K562 (cell line): ENCODE measurements around the gene SCUBE2. TPM values are rescaled to one million over a fixed set of nuclear protein-coding genes. Genes with fewer than 3 reads are reported as not detected.

Source experiments
- ATAC-seq: fragments of 200-7000 bp; cut with Tn5 transposase; 3 replicates; pipeline ENCODE4 v1.9.1; 2020; ENCODE audit warnings: moderate library complexity
- BruUV-seq: library from RNA; stranded (reverse); fragments of 400-500 nt; replicated peaks from 2 replicates; lab custom pipeline; 2021; lab: Mats Ljungman, UMichigan
- CTCF ChIA-PET: fragments of 300-600 bp; formaldehyde crosslinking; extraction: SDS; loops from one replicate; lab custom pipeline; 2021; ENCODE audit warnings: low intra/inter-chr PET ratio; lab: Yijun Ruan, JAX
- POLR2A ChIA-PET: fragments of 300-600, 350-650 bp; sonication (Branson Sonifier 250); formaldehyde crosslinking; extraction: SDS; loops from one replicate; lab custom pipeline; 2021; ENCODE audit warnings: antibody characterized with exemption, inconsistent platforms; lab: Yijun Ruan, JAX
- DNase-seq, 4 experiments: peaks; one replicate each; pipeline versions ENCODE4 v3.0.0 to v3.0.0-alpha.2; 2011 to 2018; ENCODE audit warnings: low spot score in 3 of 4, mixed read lengths in 3 of 4; ENCODE audit errors: extremely low read depth in 1 of 4
- FAIRE-seq: peaks from 2 replicates; lab custom pipeline; 2011; peaks lifted over from hg19 to GRCh38; lab: Jason Lieb, UNC
- H2AFZ ChIP-seq: 2 replicates; pipeline ENCODE4 v1.6.0; 2011; ENCODE audit warnings: low read depth, low read length, control low read depth, inconsistent platforms
- H3K27ac ChIP-seq: fragments of 200-600 bp; 3 replicates; pipeline ENCODE4 v1.8.0; 2011; ENCODE audit warnings: low read depth, mild to moderate bottlenecking, control low read depth, inconsistent platforms, low read length, moderate library complexity, mixed read lengths; ENCODE audit errors: extremely low read depth
- H3K27me3 ChIP-seq, 2 experiments: fragments of 300-600 bp in 1 of 2; 2 replicates in 1 of 2; 3 replicates in 1 of 2; pipeline versions ENCODE4 v1.6.0 to v1.8.0; 2011; ENCODE audit warnings: inconsistent platforms in 2 of 2, low read length in 2 of 2, mild to moderate bottlenecking in 1 of 2, mixed read lengths in 1 of 2, moderate library complexity in 1 of 2; ENCODE audit not compliant: control insufficient read depth in 2 of 2, insufficient read depth in 2 of 2
- H3K36me3 ChIP-seq: fragments of 300-600 bp; 3 replicates; pipeline ENCODE4 v1.8.0; 2011; ENCODE audit warnings: mild to moderate bottlenecking, low read length, inconsistent platforms; ENCODE audit not compliant: control insufficient read depth, insufficient read depth
- H3K4me1 ChIP-seq, 2 experiments: fragments of 200-600 bp in 1 of 2; replicated peaks in 1 of 2; 2 replicates in 1 of 2; 3 replicates in 1 of 2; pipeline versions ENCODE4 v1.5.1 to v1.8.0; 2011; ENCODE audit warnings: inconsistent platforms in 2 of 2, low read length in 2 of 2, mild to moderate bottlenecking in 1 of 2, mixed read lengths in 1 of 2, moderate library complexity in 1 of 2; ENCODE audit not compliant: control insufficient read depth in 2 of 2, insufficient read depth in 2 of 2
- H3K4me2 ChIP-seq: 2 replicates; pipeline ENCODE4 v1.6.1; 2011; ENCODE audit warnings: low read length, control low read depth, inconsistent platforms, mixed read lengths; ENCODE audit not compliant: insufficient read depth
- H3K4me3 ChIP-seq: fragments of 200-600 bp; sonication (generic), shearing (Covaris generic); 2 replicates; pipeline ENCODE4 v1.5.1; 2016; ENCODE audit warnings: control low read depth, inconsistent platforms
- H3K79me2 ChIP-seq: fragments of 200-600 bp; 3 replicates; pipeline ENCODE4 v1.8.0; 2011; ENCODE audit warnings: low read length, inconsistent platforms; ENCODE audit not compliant: control insufficient read depth, insufficient read depth
- H3K9ac ChIP-seq, 2 experiments: 2 replicates each; pipeline versions ENCODE4 v1.6.0 to v1.6.1; 2011; ENCODE audit warnings: low read depth in 2 of 2, low read length in 2 of 2, control low read depth in 1 of 2, inconsistent platforms in 1 of 2, mild to moderate bottlenecking in 1 of 2, mixed read lengths in 1 of 2; ENCODE audit not compliant: insufficient read depth in 1 of 2
- H3K9me1 ChIP-seq: one replicate; pipeline ENCODE4 v1.6.0; 2011; ENCODE audit warnings: inconsistent platforms, mild to moderate bottlenecking, low read length, moderate library complexity; ENCODE audit not compliant: control insufficient read depth, insufficient read depth
- H3K9me3 ChIP-seq: replicated peaks from 2 replicates; pipeline ENCODE4 v1.5.1; 2011; ENCODE audit warnings: low read depth, low read length, inconsistent platforms; ENCODE audit not compliant: control insufficient read depth, insufficient read depth
- H4K20me1 ChIP-seq: replicated peaks from 2 replicates; pipeline ENCODE4 v1.6.1; 2011; ENCODE audit warnings: low read length, inconsistent platforms, mixed read lengths; ENCODE audit not compliant: control insufficient read depth, insufficient read depth
- CTCF ChIP-seq, 3 experiments: IDR thresholded peaks in 2 of 3; conservative IDR thresholded peaks in 1 of 3; 2 replicates each; pipeline ENCODE4 v1.5.1; 2011 to 2012; ENCODE audit warnings: low read length in 3 of 3, mild to moderate bottlenecking in 3 of 3, control low read depth in 2 of 3, improper control_type of control experiment in 1 of 3, inconsistent platforms in 1 of 3, low read depth in 1 of 3, mixed read lengths in 1 of 3, moderate library complexity in 1 of 3; ENCODE audit not compliant: insufficient read depth in 2 of 3
- ETS2 ChIP-seq: IDR thresholded peaks from 2 replicates; pipeline ENCODE4 v1.6.1; 2016; ENCODE audit warnings: borderline replicate concordance, missing genetic modification characterization, mild to moderate bottlenecking, moderate library complexity, missing compliant biosample characterization; ENCODE audit not compliant: poor library complexity, severe bottlenecking
- L3MBTL2 ChIP-seq: fragments of 450-650 bp; IDR thresholded peaks from 2 replicates; pipeline ENCODE4 v1.6.1; 2016; ENCODE audit warnings: mild to moderate bottlenecking, moderate library complexity
- SMARCA5 ChIP-seq: fragments of 450-650 bp; IDR thresholded peaks from 2 replicates; pipeline ENCODE4 v1.6.1; 2016
- TRIM25 ChIP-seq: fragments of 450-650 bp; IDR thresholded peaks from 2 replicates; pipeline ENCODE4 v1.7.0; 2016; ENCODE audit warnings: borderline replicate concordance
- ZMIZ1 ChIP-seq, 2 experiments: fragments of 150-350 bp in 1 of 2; IDR thresholded peaks; 2 replicates each; pipeline ENCODE4 v1.6.1; 2012 to 2016; ENCODE audit warnings: low read depth in 2 of 2, low read length in 2 of 2, mild to moderate bottlenecking in 1 of 2, moderate library complexity in 1 of 2
- WGBS: fragments of 100-300 bp; shearing (Covaris generic); methylation state at CpG from one replicate; pipeline ENCODE4 v1.1.6; 2016; ENCODE audit warnings: low coverage, mixed read lengths; ENCODE audit not compliant: insufficient coverage; ENCODE audit errors: missing lambda C conversion rate; 5-methylcytosine and 5-hydroxymethylcytosine counted together
- in situ Hi-C: fragments of 300-500 bp; cut with MboI; formaldehyde crosslinking; loops from 4 replicates; pipeline ENCODE4 v1.15.0; 2018; ENCODE audit warnings: inconsistent platforms, mixed read lengths
- intact Hi-C: fragments of 100-400 bp; cut with micrococcal nuclease; formaldehyde crosslinking; loops from 2 replicates; pipeline ENCODE4 v1.14.2; 2022
- polyA plus RNA-seq, 8 experiments: library from polyadenylated mRNA; depleted of rRNA in 4 of 8; stranded (reverse) in 5 of 8; unstranded in 3 of 8; fragments of >200 nt; fragmentation: Nextera tagmentation in 2 of 8; fragmentation: Illumina TruSeq in 1 of 8; extraction: Ambion mirVana in 2 of 8; extraction: Trizol in 1 of 8; gene quantifications; 2 replicates each; pipeline versions ENCODE4 v1.2.1 to v1.2.3, GENCODE V29; 2011 to 2014; ENCODE audit warnings: inconsistent platforms in 1 of 8, missing spikeins in 1 of 8
- total RNA-seq, 7 experiments: library from RNA; depleted of rRNA in 6 of 7; stranded (reverse); fragments of >200 nt in 6 of 7; fragmentation: Illumina TruSeq in 2 of 7; extraction: Trizol in 2 of 7; gene quantifications; 2 replicates each; pipeline versions ENCODE4 v1.2.1 to v1.2.3, GENCODE V29; 2011 to 2021; ENCODE audit warnings: low replicate concordance in 1 of 7

The SCUBE2 gene
- total and polyA plus RNA-seq, 9 of the 15 experiments (the other 6 are each of a cell fraction or from before 2014, with no cell fraction given): 0.06 to 0.40 (median 0.07) TPM; not detected in 6

- no peak for TF ChIP-seq TRIM25
- no peak for TF ChIP-seq CTCF (IDR thresholded peaks at IDR 0.05 in 2 of 3, conservative IDR thresholded peaks at IDR 0.05 in 1 of 3; ENCODE audit: insufficient read depth in 2 of 3, low read depth in 1 of 3, low read length in 3 of 3)
- TF ChIP-seq SMARCA5: no peak
- TF ChIP-seq, all 486 proteins: peak for 0
These were observed 18.7 kb upstream of the SCUBE2 start (continued) for GRCh38 chr11:9109858-9110731.

- Histone ChIP-seq H3K4me2 (no peak overlapping the region), H3K9me3 (no peaks in the 10 kb centered on the region), H3K4me1 (peaks cover 0 to 5% of the 10 kb centered on the region in 2 experiments; a peak in 2 of 5 replicates), H3K4me3 (no peak overlapping the region), H3K27me3 (peaks cover 0 to 3% of the 10 kb centered on the region in 2 experiments; a peak in 1 of 5 replicates), H3K9ac (no peak overlapping the region), H3K36me3 (no peaks in the 10 kb centered on the region), H3K27ac (no peak overlapping the region), H4K20me1 (no peaks in the 10 kb centered on the region), H3K9me1 (no peaks in the 10 kb centered on the region), H2AFZ (0 out of 2 replicates have a peak overlapping the region, but pooled peaks have one; percentile 32), H3K79me2 (no peaks in the 10 kb centered on the region)
- in situ Hi-C loops (no loop called here), intact Hi-C loops (no loop called here)
- no TSS peak for BruUV-seq
- no peak for FAIRE-seq
- DNase-seq: no peak
- TF ChIP-seq ZMIZ1 (IDR thresholded peaks at IDR 0.05; ENCODE audit: low read depth in 2 of 2, low read length in 2 of 2) (no peak), ETS2 (tag) (no peak), L3MBTL2 (0 out of 2 replicates have a peak, but pooled peaks have one; percentile 16)
- POLR2A ChIA-PET: interaction anchor here (0.9 kb wide), 1 partner anchor 11 kb away, joined by 3 read pairs; no protein-coding TSS in a partner anchor
- 36% methylated on average over 7 of the region's 7 CpGs for WGBS
- no peak for ATAC-seq
- CTCF ChIA-PET: no interaction called here
These were observed 13.2 kb upstream of the SCUBE2 start for GRCh38 chr11:9104580-9104979.
